Measurements from ENCODE around the gene HES5. TPM values are rescaled to one million over a fixed set of nuclear protein-coding genes. Genes with fewer than 3 reads are reported as not detected.

Gene HES5
- total and polyA plus RNA-seq, 8 donors, result 0.07 to 0.25 (median 0.15) TPM; not detected in 4

DNA sequence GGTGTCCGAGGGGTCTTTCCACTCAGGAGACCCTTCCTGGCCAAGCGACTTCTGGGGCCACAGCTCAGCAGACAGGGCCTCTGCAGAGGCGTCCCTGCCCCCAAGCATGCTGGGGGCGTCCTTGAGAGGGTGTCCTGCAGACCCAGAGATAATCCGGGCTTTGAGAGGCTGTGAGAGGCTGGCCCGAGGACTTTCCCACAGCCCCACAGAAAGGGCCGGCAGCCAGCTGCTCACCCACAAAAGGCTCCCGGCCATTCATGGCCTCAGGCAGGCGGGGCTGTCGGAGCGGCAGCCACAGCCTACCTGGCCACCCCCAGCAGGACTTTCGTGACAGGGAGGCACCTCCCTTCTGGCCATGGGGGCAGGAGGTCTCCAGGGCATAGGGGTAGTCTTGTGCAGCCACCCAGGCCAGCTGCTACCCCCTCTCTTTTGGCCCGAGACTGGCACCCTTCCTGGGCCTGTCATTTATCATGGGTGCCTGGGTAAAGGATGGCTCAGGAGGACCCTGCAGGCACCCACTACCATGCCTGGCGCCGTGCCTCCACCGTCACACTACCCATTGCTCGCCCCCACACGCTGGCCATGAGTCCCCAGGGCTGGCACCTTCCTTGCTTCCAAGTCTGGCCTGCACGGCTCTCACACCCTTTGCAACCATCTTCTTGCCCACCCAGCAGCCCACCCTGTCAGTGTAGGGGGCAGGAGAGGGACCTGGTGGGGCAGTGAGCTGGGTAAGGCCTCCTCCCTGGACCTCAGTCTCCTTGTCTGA lies 15.0 kb upstream of the HES5 start:
- intact Hi-C loops (cut with DNase I), result loop anchor here in 2 of 3 donors (5.0 kb wide), 1 partner anchor 128 kb away; no protein-coding TSS in a partner anchor
- TF ChIP-seq, protein P1, sequence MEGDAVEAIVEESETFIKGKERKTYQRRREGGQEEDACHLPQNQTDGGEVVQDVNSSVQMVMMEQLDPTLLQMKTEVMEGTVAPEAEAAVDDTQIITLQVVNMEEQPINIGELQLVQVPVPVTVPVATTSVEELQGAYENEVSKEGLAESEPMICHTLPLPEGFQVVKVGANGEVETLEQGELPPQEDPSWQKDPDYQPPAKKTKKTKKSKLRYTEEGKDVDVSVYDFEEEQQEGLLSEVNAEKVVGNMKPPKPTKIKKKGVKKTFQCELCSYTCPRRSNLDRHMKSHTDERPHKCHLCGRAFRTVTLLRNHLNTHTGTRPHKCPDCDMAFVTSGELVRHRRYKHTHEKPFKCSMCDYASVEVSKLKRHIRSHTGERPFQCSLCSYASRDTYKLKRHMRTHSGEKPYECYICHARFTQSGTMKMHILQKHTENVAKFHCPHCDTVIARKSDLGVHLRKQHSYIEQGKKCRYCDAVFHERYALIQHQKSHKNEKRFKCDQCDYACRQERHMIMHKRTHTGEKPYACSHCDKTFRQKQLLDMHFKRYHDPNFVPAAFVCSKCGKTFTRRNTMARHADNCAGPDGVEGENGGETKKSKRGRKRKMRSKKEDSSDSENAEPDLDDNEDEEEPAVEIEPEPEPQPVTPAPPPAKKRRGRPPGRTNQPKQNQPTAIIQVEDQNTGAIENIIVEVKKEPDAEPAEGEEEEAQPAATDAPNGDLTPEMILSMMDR (IDR thresholded peaks at IDR 0.05), result no peak
- Histone ChIP-seq H3K27ac (peak overlapping the region in 3 of 4 donors; percentile 28 to 83 (median 45)), H3K4me1 (peaks cover 6 to 22% (median 20%) of the 10 kb centered on the region in 3 donors), H3K27me3 (no peaks in the 10 kb centered on the region), H3K9me3 (no peaks in the 10 kb centered on the region), H3K36me3 (no peaks in the 10 kb centered on the region), H3K4me3 (no peak overlapping the region)
- DNase-seq, result peak in 2 of 6 donors; percentile 51 to 69
- no peak for ATAC-seq
- 45 to 49% methylated on average over 19 of the region's 19 CpGs for WGBS, 2 donors
- FAIRE-seq, result no peak

DNA sequence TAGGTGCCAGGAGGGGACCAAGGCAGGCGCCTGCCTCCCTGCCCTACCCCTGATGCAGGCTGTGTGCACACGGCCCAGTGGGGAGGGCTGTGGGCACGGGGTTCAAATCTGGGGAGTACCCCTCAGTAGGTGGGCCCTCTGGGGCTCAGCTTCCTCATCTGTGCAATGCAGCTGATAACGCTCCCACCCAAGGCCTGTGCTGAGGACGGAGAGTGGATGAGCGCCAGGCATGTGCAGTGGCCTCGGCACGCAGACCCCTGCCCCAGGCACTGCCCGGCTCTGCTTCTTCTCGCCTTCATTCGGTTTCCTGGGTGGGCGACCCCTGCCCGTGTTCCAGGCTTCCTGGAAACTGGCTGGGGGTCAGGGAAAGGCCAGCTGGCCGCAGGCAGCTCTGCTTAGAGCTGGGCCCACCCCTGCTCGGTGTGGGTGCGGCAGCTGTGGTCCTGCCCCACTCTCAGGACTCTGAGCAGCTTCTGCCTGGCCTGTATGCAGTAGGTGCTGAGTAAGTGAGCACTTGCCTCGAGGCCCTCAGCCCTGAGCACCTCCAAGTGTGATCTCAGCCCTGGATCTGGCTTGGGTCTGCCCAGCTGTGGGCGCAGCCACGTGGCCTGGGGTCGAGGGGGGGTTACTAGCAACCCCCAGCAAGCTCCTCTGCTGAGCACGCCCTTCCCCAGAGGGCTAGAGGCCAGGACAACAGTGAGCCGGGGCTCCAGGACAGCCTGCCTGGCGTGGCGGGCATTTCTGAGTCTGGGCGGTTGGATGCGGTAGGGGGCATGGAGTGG lies 14.2 kb upstream of the HES5 start:
- Histone ChIP-seq H3K9me3 (no peaks in the 10 kb centered on the region), H3K4me1 (peaks cover 5 to 21% (median 20%) of the 10 kb centered on the region in 3 donors), H3K4me3 (no peak overlapping the region), H3K27me3 (no peaks in the 10 kb centered on the region), H3K27ac (no peak overlapping the region), H3K36me3 (no peaks in the 10 kb centered on the region)
- DNase-seq (no peak), ATAC-seq (no peak), FAIRE-seq (no peak)
- TF ChIP-seq, protein P1 (IDR thresholded peaks at IDR 0.05), result no peak
- intact Hi-C loops (cut with DNase I), result no loop called here
- 67 to 74% methylated on average over 24 to 26 of the region's 26 CpGs for WGBS, 2 donors

DNA sequence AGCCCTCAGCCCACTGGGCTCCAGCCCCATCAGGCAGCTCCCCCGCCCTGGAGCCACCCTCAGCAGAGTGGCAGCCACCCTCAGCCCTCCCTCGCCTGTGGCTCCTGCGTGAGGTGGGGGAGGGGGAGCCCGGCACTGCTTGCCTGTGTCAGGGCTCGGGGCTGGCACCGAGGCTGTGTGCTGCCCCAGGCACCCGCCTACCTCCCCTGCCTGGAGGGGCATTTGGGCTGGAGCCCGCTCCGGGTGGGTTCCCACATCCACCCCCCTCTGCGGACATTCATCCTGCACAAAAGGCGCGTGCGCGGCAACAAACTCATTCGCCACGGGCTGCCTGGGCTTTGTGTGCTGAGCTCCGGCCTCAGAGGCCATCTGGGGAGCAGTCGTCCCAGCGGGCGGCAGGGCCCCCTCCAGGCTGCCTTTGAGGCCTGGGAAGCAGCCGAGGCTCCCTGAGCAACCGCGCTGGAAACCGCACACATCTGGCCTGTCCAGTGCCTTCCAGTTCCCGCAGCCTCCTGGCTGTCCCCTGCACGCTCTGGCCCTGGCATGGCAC lies 13.6 kb upstream of the HES5 start:
- FAIRE-seq (no peak), DNase-seq (no peak), ATAC-seq (no peak)
- Histone ChIP-seq H3K27ac (no peak overlapping the region), H3K36me3 (no peaks in the 10 kb centered on the region), H3K4me1 (peaks cover 0 to 16% (median 15%) of the 10 kb centered on the region in 3 donors), H3K9me3 (no peaks in the 10 kb centered on the region), H3K27me3 (no peaks in the 10 kb centered on the region), H3K4me3 (no peak overlapping the region)
- intact Hi-C loops (cut with DNase I), result no loop called here
- WGBS, 2 donors, result 54 to 63% methylated on average over 23 to 26 of the region's 26 CpGs
- TF ChIP-seq, protein P1 (IDR thresholded peaks at IDR 0.05), result no peak

DNA sequence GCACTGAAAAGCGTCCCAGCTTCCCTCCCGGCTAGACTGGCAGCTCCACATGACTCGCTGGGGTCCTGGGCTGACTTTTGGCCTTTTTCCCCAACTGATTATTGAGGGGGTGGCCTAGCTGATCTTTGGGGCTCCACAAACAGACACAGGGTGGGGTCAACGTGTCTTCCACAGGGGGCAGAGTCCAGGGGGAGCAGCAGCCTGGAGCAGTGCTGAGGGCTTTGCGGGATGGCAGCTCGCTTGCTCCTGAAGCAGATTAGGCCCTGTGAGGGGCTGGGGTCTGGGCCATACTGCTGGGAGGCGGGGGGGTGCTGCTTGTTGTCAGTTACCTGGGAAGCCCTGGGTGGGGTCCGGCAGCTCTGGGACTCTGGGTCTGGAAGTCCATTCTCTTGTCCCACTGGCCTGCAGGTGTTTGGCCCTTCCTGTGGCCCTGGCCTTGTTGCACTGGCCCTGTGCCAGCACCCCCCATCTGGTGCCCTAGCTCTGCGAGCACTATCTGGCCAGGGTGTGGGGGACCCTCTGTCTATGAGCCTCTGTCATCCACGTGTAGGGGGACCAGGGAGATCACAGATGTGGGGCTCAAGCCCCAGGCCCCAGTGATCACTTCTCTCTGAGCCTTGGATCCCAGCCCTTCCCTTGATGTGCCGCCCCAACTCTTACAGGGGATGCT lies 12.3 kb upstream of the HES5 start:
- H3K27me3 ChIP-seq, result no peaks in the 10 kb centered on the region
- intact Hi-C loops (cut with DNase I), result no loop called here
- H3K4me3 ChIP-seq, result no peak overlapping the region
- WGBS, 2 donors, result 77 to 80% methylated on average over 11 of the region's 11 CpGs
- ATAC-seq (no peak), FAIRE-seq (no peak), DNase-seq (no peak)
- no peaks in the 10 kb centered on the region for H3K36me3 ChIP-seq
- peaks cover 0 to 12% (median 6%) of the 10 kb centered on the region in 3 donors for H3K4me1 ChIP-seq
- TF ChIP-seq, protein P1 (IDR thresholded peaks at IDR 0.05), result no peak
- no peak overlapping the region for H3K27ac ChIP-seq
- no peaks in the 10 kb centered on the region for H3K9me3 ChIP-seq
